GM23338 (cell line): Measurements from ENCODE around the gene EMC10. TPM values are rescaled to one million over a fixed set of nuclear protein-coding genes. Genes with fewer than 3 reads are reported as not detected.

Experiments
- ATAC-seq: fragments of 200-7000 bp; cut with Tn5 transposase; 3 replicates; pipeline ENCODE4 v1.9.1; 2020
- DNase-seq: peaks from one replicate; pipeline ENCODE4 v3.0.0-alpha.2; 2015; ENCODE audit warnings: low spot score
- H2AFZ ChIP-seq: fragments of 200-600 bp; sonication (generic); 2 replicates; pipeline ENCODE4 v1.8.0; 2016; ENCODE audit warnings: antibody characterized with exemption, mild to moderate bottlenecking, moderate library complexity
- H3F3A ChIP-seq: fragments of 200-600 bp; sonication (generic); replicated peaks from 2 replicates; pipeline ENCODE4 v1.8.0; 2017; ENCODE audit warnings: antibody characterized with exemption, mixed run types, low read depth
- H3K27ac ChIP-seq: fragments of 200-600 bp; sonication (generic); 2 replicates; pipeline ENCODE4 v1.6.1; 2016; ENCODE audit warnings: low read depth
- H3K27me3 ChIP-seq: fragments of 200-600 bp; sonication (generic); 2 replicates; pipeline ENCODE4 v1.8.0; 2016; ENCODE audit warnings: mild to moderate bottlenecking, mixed run types, moderate library complexity; ENCODE audit not compliant: insufficient read depth
- H3K36me3 ChIP-seq: fragments of 200-600 bp; sonication (generic); 2 replicates; pipeline ENCODE4 v1.8.0; 2016; ENCODE audit warnings: mild to moderate bottlenecking; ENCODE audit not compliant: insufficient read depth
- H3K4me1 ChIP-seq: fragments of 200-600 bp; sonication (generic); 2 replicates; pipeline ENCODE4 v1.8.0; 2016; ENCODE audit warnings: mild to moderate bottlenecking, moderate library complexity; ENCODE audit not compliant: insufficient read depth
- H3K4me2 ChIP-seq: fragments of 200-600 bp; sonication (generic); 2 replicates; pipeline ENCODE4 v1.7.1; 2017; ENCODE audit warnings: mixed run types
- H3K4me3 ChIP-seq: fragments of 200-600 bp; sonication (generic); 2 replicates; pipeline ENCODE4 v1.6.1; 2016; ENCODE audit warnings: mixed run types
- H3K79me2 ChIP-seq: fragments of 200-600 bp; sonication (generic); replicated peaks from 2 replicates; pipeline ENCODE4 v1.8.0; 2017; ENCODE audit warnings: mild to moderate bottlenecking; ENCODE audit not compliant: insufficient read depth
- H3K9me2 ChIP-seq: fragments of 200-600 bp; sonication (generic); 2 replicates; pipeline ENCODE4 v1.8.0; 2017; ENCODE audit not compliant: insufficient read depth
- H4K20me1 ChIP-seq: fragments of 200-600 bp; sonication (generic); replicated peaks from 2 replicates; pipeline ENCODE4 v1.8.0; 2017; ENCODE audit warnings: mild to moderate bottlenecking; ENCODE audit not compliant: insufficient read depth
- H3K27ac Mint-ChIP-seq: 2 replicates; pipeline ENCODE4 v1.8.0; 2020; ENCODE audit warnings: inconsistent platforms, mild to moderate bottlenecking, moderate library complexity, mixed read lengths
- H3K27me3 Mint-ChIP-seq: 3 replicates; pipeline ENCODE4 v1.8.0; 2022; ENCODE audit warnings: low read depth, mild to moderate bottlenecking, moderate library complexity, mixed read lengths, inconsistent platforms; ENCODE audit not compliant: insufficient read depth, poor library complexity
- H3K36me3 Mint-ChIP-seq: 3 replicates; pipeline ENCODE4 v1.8.0; 2021; ENCODE audit warnings: low read depth, mild to moderate bottlenecking, inconsistent platforms, moderate library complexity, mixed read lengths
- H3K4me1 Mint-ChIP-seq: 3 replicates; pipeline ENCODE4 v1.8.0; 2020; ENCODE audit warnings: mild to moderate bottlenecking, inconsistent platforms, mixed read lengths
- H3K4me3 Mint-ChIP-seq: 3 replicates; pipeline ENCODE4 v1.8.0; 2021; ENCODE audit warnings: moderate library complexity, mild to moderate bottlenecking, inconsistent platforms, mixed read lengths
- H3K9me3 Mint-ChIP-seq: 3 replicates; pipeline ENCODE4 v1.8.0; 2020; ENCODE audit warnings: moderate library complexity, mild to moderate bottlenecking, inconsistent platforms, mixed read lengths
- CREB1 ChIP-seq: fragments of 250-450 bp; sonication (Bioruptor Pico); IDR thresholded peaks from 2 replicates; pipeline ENCODE4 v1.5.0; 2020; ENCODE audit warnings: low read depth, mild to moderate bottlenecking, moderate library complexity
- CTCF ChIP-seq, 2 experiments: fragments of 200-600 bp in 1 of 2; sonication (generic) in 1 of 2; conservative IDR thresholded peaks; 2 replicates each; pipeline versions ENCODE4 v1.5.1 to v1.6.1; 2016 to 2017; ENCODE audit warnings: antibody characterized with exemption in 2 of 2, low read depth in 2 of 2, mild to moderate bottlenecking in 2 of 2, moderate library complexity in 1 of 2
- EZH2phosphoT487 ChIP-seq: fragments of 200-600 bp; sonication (generic); IDR thresholded peaks from one replicate; pipeline ENCODE4 v1.8.1; 2018; ENCODE audit warnings: antibody characterized with exemption; ENCODE audit not compliant: unreplicated experiment
- JUNB ChIP-seq: IDR thresholded peaks from one replicate; pipeline ENCODE4 v1.6.1; 2016; ENCODE audit warnings: antibody characterized with exemption; ENCODE audit not compliant: unreplicated experiment
- REST ChIP-seq: IDR thresholded peaks from one replicate; pipeline ENCODE4 v1.6.1; 2018; ENCODE audit warnings: antibody characterized with exemption; ENCODE audit not compliant: unreplicated experiment
- polyA plus RNA-seq: library from polyadenylated mRNA; unstranded; fragments of >200 nt; fragmentation: Nextera tagmentation; extraction: Ambion mirVana; gene quantifications from 2 replicates; pipeline ENCODE4 v1.2.1, GENCODE V29; 2016
- total RNA-seq: library from RNA; depleted of rRNA; stranded (reverse); fragments of >200 nt; shearing (Covaris generic); gene quantifications from 2 replicates; pipeline ENCODE4 v1.2.3, GENCODE V29; 2014
- TF ChIP-seq, protein P1 (sequence below): fragments of 250-450 bp; sonication (Bioruptor Pico); IDR thresholded peaks from 2 replicates; pipeline ENCODE4 v1.5.0; 2020; ENCODE audit warnings: mild to moderate bottlenecking, moderate library complexity

Gene EMC10
- total and polyA plus RNA-seq, 2 experiments from 2014 or later = 24.8 to 113 TPM

DNA sequence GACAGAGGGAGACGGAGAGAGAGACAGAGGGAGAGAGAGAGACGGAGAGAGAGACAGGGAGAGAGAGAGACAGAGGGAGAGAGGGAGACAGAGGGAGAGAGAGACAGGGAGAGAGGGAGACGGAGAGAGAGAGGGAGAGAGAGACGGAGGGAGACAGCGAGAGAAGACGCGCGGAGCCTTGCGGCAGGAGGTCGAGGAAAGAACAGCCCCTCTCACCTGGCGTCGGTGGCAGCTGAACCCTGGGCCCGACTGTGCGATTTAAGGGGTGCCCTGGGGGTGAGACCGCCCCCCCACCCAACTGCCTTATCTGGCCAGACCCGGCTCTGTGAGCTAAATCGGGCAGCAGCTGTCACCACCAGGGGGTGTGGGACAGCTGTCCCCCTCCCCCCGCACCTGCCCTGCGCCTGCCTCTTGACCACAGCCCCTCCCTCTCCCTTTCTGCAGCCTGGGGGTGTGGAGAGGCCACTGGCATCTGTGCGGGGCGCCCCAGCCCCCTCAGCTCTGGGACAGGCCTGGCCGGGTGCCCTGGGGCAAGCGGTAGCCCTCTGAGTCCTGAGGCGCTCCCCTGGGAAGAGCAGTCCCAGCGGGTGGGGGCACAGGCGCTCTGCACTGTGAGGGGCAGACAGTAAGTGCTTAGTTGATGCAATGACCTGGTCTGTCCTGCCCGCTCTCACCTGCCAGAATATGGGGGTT lies 23.9 kb downstream of the EMC10 start:
- peaks cover 56% of the 10 kb centered on the region for H3K9me3 Mint-ChIP-seq
- H3K4me1 Mint-ChIP-seq = no peaks in the 10 kb centered on the region
- peaks cover 12% of the 10 kb centered on the region for H3K27me3 Mint-ChIP-seq
- Histone ChIP-seq H2AFZ (no peak overlapping the region), H3F3A (no peaks in the 10 kb centered on the region), H3K4me2 (peak overlapping the region; percentile 80), H4K20me1 (no peaks in the 10 kb centered on the region), H3K27ac (no peak overlapping the region), H3K9me2 (no peaks in the 10 kb centered on the region), H3K36me3 (no peaks in the 10 kb centered on the region), H3K4me3 (peak overlapping the region; percentile 53), H3K79me2 (no peaks in the 10 kb centered on the region), H3K4me1 (peaks cover 7% of the 10 kb centered on the region; the same call in 1 of the 2 replicates), H3K27me3 (peaks cover 54% of the 10 kb centered on the region)
- TF ChIP-seq, protein P1, sequence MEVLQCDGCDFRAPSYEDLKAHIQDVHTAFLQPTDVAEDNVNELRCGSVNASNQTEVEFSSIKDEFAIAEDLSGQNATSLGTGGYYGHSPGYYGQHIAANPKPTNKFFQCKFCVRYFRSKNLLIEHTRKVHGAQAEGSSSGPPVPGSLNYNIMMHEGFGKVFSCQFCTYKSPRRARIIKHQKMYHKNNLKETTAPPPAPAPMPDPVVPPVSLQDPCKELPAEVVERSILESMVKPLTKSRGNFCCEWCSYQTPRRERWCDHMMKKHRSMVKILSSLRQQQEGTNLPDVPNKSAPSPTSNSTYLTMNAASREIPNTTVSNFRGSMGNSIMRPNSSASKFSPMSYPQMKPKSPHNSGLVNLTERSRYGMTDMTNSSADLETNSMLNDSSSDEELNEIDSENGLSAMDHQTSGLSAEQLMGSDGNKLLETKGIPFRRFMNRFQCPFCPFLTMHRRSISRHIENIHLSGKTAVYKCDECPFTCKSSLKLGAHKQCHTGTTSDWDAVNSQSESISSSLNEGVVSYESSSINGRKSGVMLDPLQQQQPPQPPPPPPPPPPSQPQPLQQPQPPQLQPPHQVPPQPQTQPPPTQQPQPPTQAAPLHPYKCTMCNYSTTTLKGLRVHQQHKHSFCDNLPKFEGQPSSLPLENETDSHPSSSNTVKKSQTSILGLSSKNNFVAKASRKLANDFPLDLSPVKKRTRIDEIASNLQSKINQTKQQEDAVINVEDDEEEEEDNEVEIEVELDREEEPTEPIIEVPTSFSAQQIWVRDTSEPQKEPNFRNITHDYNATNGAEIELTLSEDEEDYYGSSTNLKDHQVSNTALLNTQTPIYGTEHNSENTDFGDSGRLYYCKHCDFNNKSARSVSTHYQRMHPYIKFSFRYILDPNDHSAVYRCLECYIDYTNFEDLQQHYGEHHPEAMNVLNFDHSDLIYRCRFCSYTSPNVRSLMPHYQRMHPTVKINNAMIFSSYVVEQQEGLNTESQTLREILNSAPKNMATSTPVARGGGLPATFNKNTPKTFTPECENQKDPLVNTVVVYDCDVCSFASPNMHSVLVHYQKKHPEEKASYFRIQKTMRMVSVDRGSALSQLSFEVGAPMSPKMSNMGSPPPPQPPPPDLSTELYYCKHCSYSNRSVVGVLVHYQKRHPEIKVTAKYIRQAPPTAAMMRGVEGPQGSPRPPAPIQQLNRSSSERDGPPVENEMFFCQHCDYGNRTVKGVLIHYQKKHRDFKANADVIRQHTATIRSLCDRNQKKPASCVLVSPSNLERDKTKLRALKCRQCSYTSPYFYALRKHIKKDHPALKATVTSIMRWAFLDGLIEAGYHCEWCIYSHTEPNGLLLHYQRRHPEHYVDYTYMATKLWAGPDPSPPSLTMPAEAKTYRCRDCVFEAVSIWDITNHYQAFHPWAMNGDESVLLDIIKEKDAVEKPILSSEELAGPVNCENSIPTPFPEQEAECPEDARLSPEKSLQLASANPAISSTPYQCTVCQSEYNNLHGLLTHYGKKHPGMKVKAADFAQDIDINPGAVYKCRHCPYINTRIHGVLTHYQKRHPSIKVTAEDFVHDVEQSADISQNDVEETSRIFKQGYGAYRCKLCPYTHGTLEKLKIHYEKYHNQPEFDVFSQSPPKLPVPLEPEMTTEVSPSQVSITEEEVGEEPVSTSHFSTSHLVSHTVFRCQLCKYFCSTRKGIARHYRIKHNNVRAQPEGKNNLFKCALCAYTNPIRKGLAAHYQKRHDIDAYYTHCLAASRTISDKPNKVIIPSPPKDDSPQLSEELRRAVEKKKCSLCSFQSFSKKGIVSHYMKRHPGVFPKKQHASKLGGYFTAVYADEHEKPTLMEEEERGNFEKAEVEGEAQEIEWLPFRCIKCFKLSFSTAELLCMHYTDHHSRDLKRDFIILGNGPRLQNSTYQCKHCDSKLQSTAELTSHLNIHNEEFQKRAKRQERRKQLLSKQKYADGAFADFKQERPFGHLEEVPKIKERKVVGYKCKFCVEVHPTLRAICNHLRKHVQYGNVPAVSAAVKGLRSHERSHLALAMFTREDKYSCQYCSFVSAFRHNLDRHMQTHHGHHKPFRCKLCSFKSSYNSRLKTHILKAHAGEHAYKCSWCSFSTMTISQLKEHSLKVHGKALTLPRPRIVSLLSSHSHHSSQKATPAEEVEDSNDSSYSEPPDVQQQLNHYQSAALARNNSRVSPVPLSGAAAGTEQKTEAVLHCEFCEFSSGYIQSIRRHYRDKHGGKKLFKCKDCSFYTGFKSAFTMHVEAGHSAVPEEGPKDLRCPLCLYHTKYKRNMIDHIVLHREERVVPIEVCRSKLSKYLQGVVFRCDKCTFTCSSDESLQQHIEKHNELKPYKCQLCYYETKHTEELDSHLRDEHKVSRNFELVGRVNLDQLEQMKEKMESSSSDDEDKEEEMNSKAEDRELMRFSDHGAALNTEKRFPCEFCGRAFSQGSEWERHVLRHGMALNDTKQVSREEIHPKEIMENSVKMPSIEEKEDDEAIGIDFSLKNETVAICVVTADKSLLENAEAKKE (CRISPR knock-in tag) = no peak
- TF ChIP-seq EZH2phosphoT487 = no peak
- TF ChIP-seq REST = no peak
- TF ChIP-seq CTCF (conservative IDR thresholded peaks at IDR 0.05; ENCODE audit: low read depth in 2 of 2) = peak; percentile 37 to 41
- no peak for TF ChIP-seq CREB1 (CRISPR knock-in tag)
- no peak for TF ChIP-seq JUNB
- H3K4me3 Mint-ChIP-seq = no peak overlapping the region
- no peak overlapping the region for H3K27ac Mint-ChIP-seq
- DNase-seq (peak; percentile 68), ATAC-seq (no peak; the same call in 2 of the 3 replicates)
- H3K36me3 Mint-ChIP-seq = peaks cover 16% of the 10 kb centered on the region
